KBM-7 (cell line): ENCODE data around the gene MMS19.

Source experiments
- DNase-seq: peaks from one replicate; pipeline ENCODE4 v3.0.0-alpha.2; 2015
- in situ Hi-C: fragments of 300-500 bp; cut with MboI; formaldehyde crosslinking; loops from 2 replicates; pipeline ENCODE4 v1.14.3; 2020; ENCODE audit warnings: low sequenced_read_pairs, low pct_unique_long_range_greater_than_20kb, mixed read lengths

The MMS19 gene

DNA sequence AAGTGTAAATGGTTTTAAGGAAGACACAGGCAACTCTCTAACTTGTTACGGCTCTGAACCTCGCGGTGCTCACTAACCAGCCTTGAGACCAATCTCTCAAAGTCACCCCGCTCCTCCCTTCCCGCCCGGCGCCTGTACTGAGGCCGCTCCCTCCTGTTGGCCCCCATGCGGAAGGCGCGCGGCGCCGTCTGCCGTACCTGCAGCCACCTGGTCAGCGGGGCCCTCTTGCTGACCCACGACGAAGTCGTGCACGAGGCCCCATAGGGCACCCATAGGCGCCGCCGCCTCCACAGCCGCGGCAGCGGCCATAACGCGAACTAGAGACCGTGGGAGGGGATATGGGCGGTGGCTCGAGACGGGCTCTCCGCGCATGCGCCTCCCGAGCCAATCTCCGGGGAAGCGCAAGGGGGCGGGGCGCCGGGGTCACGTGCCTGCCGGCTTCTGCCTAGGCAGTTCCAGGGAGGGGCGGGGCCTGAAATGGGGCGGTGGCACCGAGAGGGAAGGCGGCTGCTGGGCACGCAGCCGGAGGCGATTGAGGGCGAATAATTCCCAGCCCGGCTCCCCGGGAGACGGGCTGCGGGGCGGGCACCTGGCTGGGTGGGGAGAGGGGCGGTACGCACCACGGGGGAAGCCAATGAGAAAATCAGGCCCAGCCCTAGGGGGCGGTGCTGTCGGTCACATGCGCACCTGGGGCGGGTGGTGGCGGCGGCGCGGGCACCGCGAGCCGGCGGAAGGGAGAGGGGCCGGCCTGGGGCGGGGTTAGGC lies at the start of gene MMS19:
TSS of gene MMS19 (minus strand) at position 347 of the 765 bp plus-strand sequence. CDS start at position 309, 38 bp downstream.
- in situ Hi-C loops: no loop called here

DNA sequence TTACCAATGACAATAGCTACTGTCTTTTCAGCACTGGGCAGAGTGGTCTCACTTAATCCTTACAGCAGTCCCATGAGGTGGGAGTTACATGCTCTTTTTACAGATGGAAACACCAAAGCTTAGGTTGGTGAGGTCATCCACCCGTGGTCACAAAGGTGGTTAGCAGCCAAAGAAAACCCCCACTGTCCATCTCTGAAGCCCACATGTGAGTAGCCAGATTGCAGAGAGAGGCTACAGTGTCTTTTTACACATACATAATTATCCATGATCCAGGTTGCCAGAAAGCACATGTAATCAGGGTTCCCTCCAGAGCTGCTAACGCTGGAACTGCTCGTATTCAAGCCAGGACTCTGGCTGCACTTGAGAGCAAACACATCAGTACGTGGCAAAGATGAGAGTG lies 49.7 kb upstream of the MMS19 start:
- no peak for DNase-seq
- in situ Hi-C loops: no loop called here

More for the DNA sequence above, at the start of gene MMS19:
- DNase-seq: peak; percentile 96

GRCh38 chr10:97547271-97547600 lies 49.0 kb upstream of the MMS19 start:
- in situ Hi-C loops: no loop called here
- no peak for DNase-seq

GRCh38 chr10:97546456-97547270 lies 48.4 kb upstream of the MMS19 start:
- DNase-seq: no peak
- in situ Hi-C loops: no loop called here

- DNase-seq: peak; percentile 56
- in situ Hi-C loops: no loop called here
Observed at GRCh38 chr10:97543025-97543546, 44.9 kb upstream of the MMS19 start.

GRCh38 chr10:97542169-97543024 lies 44.2 kb upstream of the MMS19 start:
- DNase-seq: peak; percentile 16
- in situ Hi-C loops: no loop called here

GRCh38 chr10:97540669-97541500 lies 42.7 kb upstream of the MMS19 start:
- no peak for DNase-seq
- in situ Hi-C loops: no loop called here

DNA sequence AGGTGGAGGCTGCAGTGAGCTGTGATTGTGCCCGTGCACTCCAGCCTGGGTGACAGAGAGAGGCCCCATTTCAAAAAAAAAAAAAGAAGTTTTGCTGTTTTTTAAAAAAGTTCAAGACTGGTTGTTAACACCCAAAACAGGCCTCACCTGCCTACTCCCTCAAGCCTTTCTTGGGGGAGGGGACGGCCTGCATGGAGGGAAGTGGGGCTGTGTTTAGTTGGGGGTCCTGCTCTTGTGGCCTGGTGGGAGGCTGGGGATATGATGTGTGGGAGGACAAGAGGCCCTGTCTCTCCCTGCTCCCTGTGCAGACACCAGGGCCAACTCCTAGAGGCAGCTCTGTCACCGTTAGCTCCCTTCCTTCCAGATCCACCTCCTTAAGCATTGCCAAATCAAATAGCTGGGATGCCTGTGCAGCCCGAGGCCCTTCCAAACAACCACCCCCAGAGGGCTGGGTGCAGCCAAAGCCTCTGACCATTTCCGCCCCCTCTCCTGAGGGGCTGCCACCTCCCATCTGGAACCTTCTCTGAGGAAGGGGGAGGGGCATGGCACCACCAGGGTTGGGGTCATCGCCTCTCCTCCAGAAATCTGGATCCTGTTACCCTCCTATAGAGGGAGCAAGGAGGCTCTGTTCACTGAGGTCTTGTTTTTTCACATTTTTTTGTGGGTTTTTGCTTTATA lies 41.4 kb upstream of the MMS19 start:
- in situ Hi-C loops: no loop called here

DNA sequence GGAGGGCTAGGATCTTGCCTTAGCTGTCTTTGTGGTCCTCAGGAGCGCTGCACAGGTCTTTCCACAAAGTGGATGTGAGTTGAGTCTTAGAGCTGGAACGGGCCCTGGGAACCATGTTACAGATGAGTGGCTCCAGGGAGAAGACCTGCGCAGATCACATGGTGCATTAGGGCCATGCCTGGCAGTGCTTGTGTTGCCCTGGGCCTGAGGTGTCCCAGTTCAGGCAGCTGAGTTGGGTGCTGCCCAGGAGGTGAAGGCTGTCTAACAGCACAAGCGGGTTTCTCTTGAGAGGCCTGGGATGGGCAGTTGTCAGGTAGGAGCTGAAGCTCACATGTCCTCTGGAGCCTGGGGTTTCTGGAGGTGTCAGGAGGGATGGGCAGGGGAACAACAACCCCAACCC lies 40.6 kb upstream of the MMS19 start:
- no peak for DNase-seq
- in situ Hi-C loops: no loop called here

More for the DNA sequence above, 41.4 kb upstream of the MMS19 start:
- no peak for DNase-seq

DNA sequence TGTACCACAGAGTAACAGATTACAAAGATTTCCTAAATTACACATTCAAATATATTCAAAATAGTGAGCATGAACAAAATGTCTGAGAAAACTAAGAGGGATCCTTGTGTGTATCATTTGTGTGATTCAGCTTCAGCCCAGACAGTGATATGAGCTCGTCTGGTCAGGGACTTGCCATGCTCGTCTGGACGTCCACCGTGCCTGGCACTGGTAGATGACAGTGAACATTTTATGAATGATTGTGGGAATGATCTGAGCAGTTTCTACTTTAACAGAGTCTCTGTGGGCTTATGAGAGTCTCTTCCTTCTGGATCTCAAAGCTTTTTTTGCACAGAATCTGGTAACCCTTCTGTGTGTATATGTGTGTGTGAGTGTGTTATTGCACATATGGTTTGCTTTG lies 40.2 kb upstream of the MMS19 start:
- in situ Hi-C loops: no loop called here
- no peak for DNase-seq

DNA sequence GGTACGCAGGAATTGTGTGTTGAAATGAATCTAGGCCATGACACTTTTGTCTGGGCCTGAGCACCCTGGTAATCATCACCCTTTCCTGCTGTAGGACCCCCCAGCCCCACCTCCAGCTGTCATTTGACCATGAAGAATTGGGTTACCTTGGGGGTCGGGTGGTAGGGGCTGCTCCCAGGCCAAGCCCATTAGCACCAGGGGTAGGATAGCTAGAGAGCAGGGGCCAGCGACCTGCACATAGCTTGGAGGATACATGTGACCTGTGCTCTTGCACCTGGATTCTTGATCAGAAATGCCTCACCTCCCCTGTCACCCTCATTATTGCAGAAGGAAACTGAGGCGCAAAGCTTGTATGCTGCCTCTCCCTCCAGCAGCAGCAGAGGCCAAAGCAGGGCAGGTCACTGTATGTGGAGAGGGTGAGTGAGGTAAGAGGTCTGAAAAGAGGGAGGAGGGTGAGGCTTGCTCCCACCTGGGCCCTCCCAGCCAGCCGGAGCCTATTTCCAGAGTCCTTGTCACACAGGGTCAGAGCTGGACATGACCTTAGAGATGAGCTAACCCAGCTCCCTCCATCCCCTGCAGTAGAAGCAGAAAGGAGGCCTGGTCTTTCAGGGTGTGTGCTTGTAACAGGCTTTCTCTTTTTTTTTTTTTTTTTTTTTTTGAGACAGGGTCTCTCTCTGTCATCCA lies 39.1 kb upstream of the MMS19 start:
- DNase-seq: no peak
- in situ Hi-C loops: no loop called here

DNA sequence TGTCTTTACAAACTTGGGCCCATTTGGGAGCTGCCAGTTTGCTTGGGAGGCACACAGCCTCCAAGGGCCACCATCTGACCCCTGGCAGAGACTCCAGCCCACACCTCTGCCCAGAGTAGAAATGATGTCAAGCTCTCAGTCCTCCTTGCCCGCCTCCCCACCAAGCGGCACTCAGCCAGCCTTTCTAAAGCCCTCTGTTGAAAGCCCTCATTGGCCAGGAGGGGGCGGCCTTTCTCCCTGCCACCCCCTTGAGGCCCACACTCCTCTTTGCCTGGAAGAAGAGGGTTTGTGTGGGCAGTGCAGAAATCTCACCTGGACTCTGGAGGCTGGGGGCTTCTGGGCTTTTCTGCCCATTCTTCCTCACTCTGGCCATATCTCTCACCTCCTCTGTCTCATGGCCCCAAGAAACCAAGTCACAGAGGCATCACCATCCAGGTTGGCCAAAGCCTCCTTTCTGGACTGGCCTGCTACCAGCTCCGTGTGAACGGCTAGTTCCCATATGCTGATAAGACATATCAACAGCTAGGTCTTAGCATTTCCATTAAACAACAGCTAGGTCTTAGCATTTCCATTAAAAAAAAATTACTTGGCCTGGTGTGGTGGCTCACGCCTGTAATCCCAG lies 36.6 kb upstream of the MMS19 start:
- in situ Hi-C loops: no loop called here
- DNase-seq: peak; percentile 63

DNA sequence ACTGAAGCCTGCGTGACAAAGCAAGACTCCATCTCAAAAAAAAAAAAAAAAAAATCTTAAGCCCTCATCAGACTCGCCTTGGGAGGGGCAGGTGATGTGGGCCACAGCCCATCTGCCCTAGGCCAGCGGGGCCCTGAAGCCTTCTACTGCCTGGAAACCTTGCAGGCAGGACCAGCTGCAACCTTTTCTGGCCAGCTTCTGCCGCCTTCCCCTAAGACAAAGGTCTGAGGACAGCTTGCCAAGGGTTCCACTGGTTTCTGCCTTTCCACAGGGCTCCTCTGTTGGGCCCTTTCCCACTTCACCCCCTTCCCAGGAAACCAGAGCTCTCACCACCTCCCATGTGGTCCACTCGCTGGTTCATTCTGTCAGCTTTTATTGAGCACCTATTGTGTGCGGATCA lies 35.7 kb upstream of the MMS19 start:
- no peak for DNase-seq
- in situ Hi-C loops: no loop called here

- DNase-seq: no peak
- in situ Hi-C loops: no loop called here
Observed at GRCh38 chr10:97532935-97533671, 34.9 kb upstream of the MMS19 start.

DNA sequence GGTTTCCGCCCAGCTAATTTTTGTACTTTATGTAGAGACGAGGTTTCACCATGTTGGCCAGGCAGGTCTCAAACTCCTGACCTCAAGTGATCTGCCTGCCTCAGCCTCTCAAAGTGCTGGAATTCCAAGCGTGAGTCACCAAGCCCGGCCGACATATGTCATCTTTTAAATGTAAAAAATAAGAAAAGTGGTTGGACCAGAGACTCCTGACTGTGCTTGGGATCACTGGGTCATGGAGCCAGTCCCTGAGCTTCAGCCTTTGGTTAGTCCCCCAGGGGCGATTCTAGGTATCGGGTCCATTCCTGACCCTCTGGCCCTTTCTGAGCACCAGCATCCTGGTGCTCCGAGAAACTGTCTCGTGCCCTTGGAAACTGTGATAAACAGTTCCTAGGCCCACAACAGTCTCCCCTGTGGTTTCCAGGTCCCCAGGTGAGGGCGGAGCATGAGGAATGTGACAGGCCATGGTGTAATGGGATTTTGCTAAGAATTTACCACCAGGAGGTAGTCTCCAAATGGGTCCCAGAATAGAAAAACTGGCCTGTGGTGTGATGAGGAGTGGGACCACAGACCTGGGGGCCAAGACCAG lies 33.3 kb upstream of the MMS19 start:
- DNase-seq: no peak
- in situ Hi-C loops: no loop called here
